Lung (tissue), 12 donors: Measurements from ENCODE around the gene TENM4. TPM values are rescaled to one million over a fixed set of nuclear protein-coding genes. Genes with fewer than 3 reads are reported as not detected.

Source experiments
- ATAC-seq: fragments of 200-7000 bp; cut with Tn5 transposase; one replicate; pipeline ENCODE4 v1.9.1; 2020; ENCODE audit warnings: moderate number of reproducible peaks; ENCODE audit not compliant: insufficient read depth, low FRiP score
- DNase-seq, 3 donors: peaks; one replicate each; pipeline ENCODE4 v3.0.0-alpha.2; 2013 to 2017
- H3K27ac ChIP-seq, 2 donors: one replicate each; pipeline ENCODE4 v1.5.1; 2013; ENCODE audit warnings: mild to moderate bottlenecking in 2 of 2, moderate library complexity in 2 of 2, control low read depth in 1 of 2, inconsistent platforms in 1 of 2, low read depth in 1 of 2, low read length in 1 of 2
- H3K27me3 ChIP-seq, 3 donors: one replicate each; pipeline ENCODE4 v1.5.1; 2013; ENCODE audit warnings: low read length in 2 of 3; ENCODE audit not compliant: control insufficient read depth in 3 of 3, insufficient read depth in 3 of 3
- H3K36me3 ChIP-seq, 4 donors: one replicate each; pipeline ENCODE4 v1.5.1; 2013; ENCODE audit warnings: low read length in 4 of 4, mild to moderate bottlenecking in 1 of 4, moderate library complexity in 1 of 4; ENCODE audit not compliant: control insufficient read depth in 4 of 4, insufficient read depth in 4 of 4
- H3K4me1 ChIP-seq, 5 donors: one replicate each; pipeline ENCODE4 v1.5.1; 2013; ENCODE audit warnings: low read length in 5 of 5, mild to moderate bottlenecking in 2 of 5, moderate library complexity in 1 of 5; ENCODE audit not compliant: control insufficient read depth in 5 of 5, insufficient read depth in 5 of 5
- H3K4me3 ChIP-seq: one replicate; pipeline ENCODE4 v1.5.1; 2013; ENCODE audit warnings: mild to moderate bottlenecking, control low read depth, moderate library complexity
- H3K9ac ChIP-seq, 2 donors: one replicate each; pipeline ENCODE4 v1.5.1; 2013; ENCODE audit warnings: low read length in 2 of 2, control low read depth in 1 of 2; ENCODE audit not compliant: insufficient read depth in 1 of 2
- H3K9me3 ChIP-seq, 4 donors: one replicate each; pipeline ENCODE4 v1.5.1; 2013; ENCODE audit warnings: low read length in 3 of 4, mild to moderate bottlenecking in 1 of 4, moderate library complexity in 1 of 4; ENCODE audit not compliant: control insufficient read depth in 4 of 4, insufficient read depth in 3 of 4
- CTCF ChIP-seq: IDR thresholded peaks from 2 replicates; pipeline ENCODE4 v1.5.1; 2012; ENCODE audit warnings: mild to moderate bottlenecking; ENCODE audit errors: control extremely low read depth, extremely low read depth
- WGBS, 2 donors: extraction: QIAGEN DNeasy Blood & Tissue Kit; methylation state at CpG; one replicate each; pipeline ENCODE4 v1.1.7; 2013; 5-methylcytosine and 5-hydroxymethylcytosine counted together
- polyA plus RNA-seq, 2 donors: library from polyadenylated mRNA; stranded (reverse); fragments of 200-250 nt; gene quantifications; one replicate each; pipeline ENCODE4 v1.2.1, GENCODE V29; 2013
- total RNA-seq, 2 donors: library from RNA; depleted of rRNA in 1 of 2; stranded (reverse); fragments of >200 nt in 1 of 2; gene quantifications; one replicate each; pipeline ENCODE4 v1.2.1, GENCODE V29; 2014 to 2021
- donor health status: control.
- donor health status: control.
- donor health status: Bipolar disorder and iron deficiency.
- donor health status: healthy.
- donor health status: DM: yes; HTN: yes; CAD: no.

The TENM4 gene
- total and polyA plus RNA-seq, 4 donors: 0.28 to 16.4 (median 3.2) TPM

GRCh38 chr11:78946945-78947902, 493.6 kb downstream of the TENM4 start:
- Histone ChIP-seq H3K27me3 (no peaks in the 10 kb centered on the region), H3K4me3 (no peak overlapping the region), H3K9ac (no peak overlapping the region), H3K36me3 (no peaks in the 10 kb centered on the region), H3K4me1 (peaks cover 0 to 21% (median 9%) of the 10 kb centered on the region in 5 donors), H3K9me3 (peaks cover 0 to 3% (median 0%) of the 10 kb centered on the region in 4 donors), H3K27ac (no peak overlapping the region)
- WGBS, 2 donors: 67 to 77% methylated on average over 10 of the region's 10 CpGs
- ATAC-seq (no peak), DNase-seq (no peak)
- TF ChIP-seq CTCF: no peak

- H3K4me1 ChIP-seq: peaks cover 0 to 42% (median 16%) of the 10 kb centered on the region in 5 donors
- no peak overlapping the region for H3K4me3 ChIP-seq
- peaks cover 0 to 3% (median 0%) of the 10 kb centered on the region in 3 donors for H3K27me3 ChIP-seq
- peaks cover 0 to 3% (median 0%) of the 10 kb centered on the region in 4 donors for H3K9me3 ChIP-seq
- no peak overlapping the region for H3K9ac ChIP-seq
- DNase-seq (no peak), ATAC-seq (no peak)
- WGBS, 2 donors: 53% methylated on average over 4 of the region's 4 CpGs
- H3K27ac ChIP-seq: peak overlapping the region in 1 of 2 donors; percentile 8
- no peaks in the 10 kb centered on the region for H3K36me3 ChIP-seq
- no peak for TF ChIP-seq CTCF
These were observed 497.0 kb downstream of the TENM4 start for GRCh38 chr11:78943841-78944240.

- no peaks in the 10 kb centered on the region for H3K36me3 ChIP-seq
- no peak for TF ChIP-seq CTCF
- no peak overlapping the region for H3K27ac ChIP-seq
- H3K27me3 ChIP-seq: peaks cover 0 to 3% (median 0%) of the 10 kb centered on the region in 3 donors
- DNase-seq: peak in 2 of 3 donors; percentile 63 to 76
- H3K9me3 ChIP-seq: peaks cover 0 to 3% (median 0%) of the 10 kb centered on the region in 4 donors
- H3K9ac ChIP-seq: no peak overlapping the region
- peaks cover 0 to 45% (median 16%) of the 10 kb centered on the region in 5 donors for H3K4me1 ChIP-seq
- ATAC-seq: no peak
- no peak overlapping the region for H3K4me3 ChIP-seq
- 44 to 46% methylated on average over 3 of the region's 3 CpGs for WGBS, 2 donors
These were observed 497.7 kb downstream of the TENM4 start for GRCh38 chr11:78943154-78943553.
